ENCODE data around the gene BSPRY. TPM values are rescaled to one million over a fixed set of nuclear protein-coding genes. Genes with fewer than 3 reads are reported as not detected.
A peak's percentile ranks its signal among the peaks of the same experiment; 100 is the strongest.

Gene BSPRY
- total RNA-seq, 4 donors from 2014 or later, result 0.40 to 1.9 TPM; not detected in 2

DNA sequence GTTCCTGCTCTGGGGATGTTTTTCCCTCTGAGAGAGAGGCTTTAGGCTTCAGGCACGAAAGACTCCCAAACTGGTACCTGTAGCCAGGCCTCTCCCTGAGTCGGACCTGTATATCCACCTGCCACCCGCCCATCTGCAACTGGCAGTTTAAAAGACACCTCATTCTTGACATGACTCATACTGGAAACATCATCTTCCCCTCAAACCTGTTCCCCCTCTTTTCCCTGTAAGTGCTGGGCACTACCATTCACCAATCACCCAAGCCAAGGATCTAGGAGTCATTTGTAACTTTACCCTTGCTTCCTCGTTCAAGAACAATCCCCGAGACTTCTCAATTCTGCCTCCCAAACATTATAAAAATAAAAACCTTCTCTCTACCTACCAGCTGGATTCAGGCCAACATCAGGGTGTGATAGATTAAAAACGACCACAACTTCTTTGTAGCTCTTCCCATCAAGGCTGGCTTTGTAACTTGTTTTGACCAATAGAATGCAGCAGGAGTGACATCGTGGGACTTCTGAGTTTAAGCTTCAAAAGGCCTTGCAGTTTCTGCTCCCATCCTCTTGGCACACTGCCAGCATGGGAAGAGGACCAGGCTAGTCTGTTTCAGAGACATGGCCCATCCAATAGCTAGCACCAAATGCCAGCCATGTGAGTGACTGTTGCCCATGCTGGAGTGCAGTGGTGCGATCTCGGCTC, 7.5 kb upstream of the BSPRY start:
- no peaks in the 10 kb centered on the region for H3K27me3 ChIP-seq
- peaks cover 0 to 9% of the 10 kb centered on the region in 2 donors for H3K4me1 ChIP-seq
- H3K9me3 ChIP-seq, result no peaks in the 10 kb centered on the region
- H3K36me3 ChIP-seq, result no peaks in the 10 kb centered on the region
- no peak overlapping the region for H3K27ac ChIP-seq
- DNase-seq, result no peak
- TF ChIP-seq POLR2A (IDR thresholded peaks at IDR 0.05) (no peak), CTCF (IDR thresholded peaks at IDR 0.05) (no peak)
- no peak overlapping the region for H3K4me3 ChIP-seq
- intact Hi-C loops (cut with DNase I; ENCODE audit: low total_unique reads), result no loop called here

GRCh38 chr9:113343732-113344231, 5.6 kb upstream of the BSPRY start:
- DNase-seq, result peak; percentile 44 to 76
- Histone ChIP-seq H3K4me3 (no peak overlapping the region), H3K27me3 (no peaks in the 10 kb centered on the region), H3K9me3 (no peaks in the 10 kb centered on the region), H3K36me3 (no peaks in the 10 kb centered on the region), H3K4me1 (peaks cover 0 to 9% of the 10 kb centered on the region in 2 donors), H3K27ac (peak overlapping the region in 1 of 2 donors; percentile 29)
- TF ChIP-seq POLR2A (IDR thresholded peaks at IDR 0.05), result no peak
- TF ChIP-seq CTCF (IDR thresholded peaks at IDR 0.05), result no peak
- intact Hi-C loops (cut with DNase I; ENCODE audit: low total_unique reads), result no loop called here

- H3K27me3 ChIP-seq, result peaks cover 3 to 5% of the 10 kb centered on the region in 2 donors
- no peaks in the 10 kb centered on the region for H3K36me3 ChIP-seq
- no peak overlapping the region for H3K4me3 ChIP-seq
- DNase-seq, result no peak
- peaks cover 0 to 10% of the 10 kb centered on the region in 2 donors for H3K4me1 ChIP-seq
- intact Hi-C loops (cut with DNase I; ENCODE audit: low total_unique reads), result no loop called here
- H3K9me3 ChIP-seq, result no peaks in the 10 kb centered on the region
- no peak overlapping the region for H3K27ac ChIP-seq
- no peak for TF ChIP-seq POLR2A (IDR thresholded peaks at IDR 0.05)
- TF ChIP-seq CTCF (IDR thresholded peaks at IDR 0.05), result no peak
These were observed 4.2 kb upstream of the BSPRY start for GRCh38 chr9:113345190-113345589.

- no peak overlapping the region for H3K4me3 ChIP-seq
- no peaks in the 10 kb centered on the region for H3K36me3 ChIP-seq
- peaks cover 0 to 10% of the 10 kb centered on the region in 2 donors for H3K4me1 ChIP-seq
- H3K27me3 ChIP-seq, result peaks cover 3 to 10% of the 10 kb centered on the region in 2 donors
- no peaks in the 10 kb centered on the region for H3K9me3 ChIP-seq
- no peak overlapping the region for H3K27ac ChIP-seq
- TF ChIP-seq POLR2A (IDR thresholded peaks at IDR 0.05) (no peak), CTCF (IDR thresholded peaks at IDR 0.05) (no peak)
- intact Hi-C loops (cut with DNase I; ENCODE audit: low total_unique reads), result no loop called here
- DNase-seq, result no peak
These were observed 3.7 kb upstream of the BSPRY start for GRCh38 chr9:113345671-113346070.

GRCh38 chr9:113348437-113348836, 904 bp upstream of the BSPRY start:
- Histone ChIP-seq H3K27me3 (peaks cover 3 to 14% of the 10 kb centered on the region in 2 donors), H3K27ac (no peak overlapping the region), H3K36me3 (no peaks in the 10 kb centered on the region), H3K4me1 (peaks cover 0 to 10% of the 10 kb centered on the region in 2 donors), H3K4me3 (no peak overlapping the region), H3K9me3 (no peaks in the 10 kb centered on the region)
- TF ChIP-seq CTCF (IDR thresholded peaks at IDR 0.05) (no peak), POLR2A (IDR thresholded peaks at IDR 0.05) (no peak)
- intact Hi-C loops (cut with DNase I; ENCODE audit: low total_unique reads), result no loop called here
- DNase-seq, result no peak

Measured in uterus (tissue), 4 donors.